GM19099 (cell line): ENCODE measurements around the gene SHB.

Experiments
- POLR2A ChIP-seq: IDR thresholded peaks from 3 replicates; pipeline ENCODE4 v1.6.1; 2011; ENCODE audit warnings: low read depth; ENCODE audit not compliant: insufficient read length; ENCODE audit errors: extremely low read depth

SHB gene

GRCh38 chr9:38092656-38093055 lies 23.6 kb upstream of the SHB start:
- no peak for TF ChIP-seq POLR2A

DNA sequence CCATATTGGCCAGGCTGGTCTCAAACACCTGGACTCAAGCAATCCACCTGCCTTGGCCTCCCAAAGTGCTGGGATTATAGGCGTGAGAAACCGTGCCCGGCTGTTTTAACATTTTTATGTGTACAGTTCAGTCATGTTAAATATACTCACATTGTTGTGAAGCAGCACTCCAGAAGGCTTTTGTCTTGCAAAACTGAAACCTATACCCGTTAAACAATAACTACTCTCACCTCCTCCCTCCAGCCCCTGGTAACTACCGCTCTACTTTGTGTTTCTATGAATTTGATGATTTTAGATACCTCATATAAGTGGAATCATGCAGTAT lies 23.1 kb upstream of the SHB start:
- no peak for TF ChIP-seq POLR2A

DNA sequence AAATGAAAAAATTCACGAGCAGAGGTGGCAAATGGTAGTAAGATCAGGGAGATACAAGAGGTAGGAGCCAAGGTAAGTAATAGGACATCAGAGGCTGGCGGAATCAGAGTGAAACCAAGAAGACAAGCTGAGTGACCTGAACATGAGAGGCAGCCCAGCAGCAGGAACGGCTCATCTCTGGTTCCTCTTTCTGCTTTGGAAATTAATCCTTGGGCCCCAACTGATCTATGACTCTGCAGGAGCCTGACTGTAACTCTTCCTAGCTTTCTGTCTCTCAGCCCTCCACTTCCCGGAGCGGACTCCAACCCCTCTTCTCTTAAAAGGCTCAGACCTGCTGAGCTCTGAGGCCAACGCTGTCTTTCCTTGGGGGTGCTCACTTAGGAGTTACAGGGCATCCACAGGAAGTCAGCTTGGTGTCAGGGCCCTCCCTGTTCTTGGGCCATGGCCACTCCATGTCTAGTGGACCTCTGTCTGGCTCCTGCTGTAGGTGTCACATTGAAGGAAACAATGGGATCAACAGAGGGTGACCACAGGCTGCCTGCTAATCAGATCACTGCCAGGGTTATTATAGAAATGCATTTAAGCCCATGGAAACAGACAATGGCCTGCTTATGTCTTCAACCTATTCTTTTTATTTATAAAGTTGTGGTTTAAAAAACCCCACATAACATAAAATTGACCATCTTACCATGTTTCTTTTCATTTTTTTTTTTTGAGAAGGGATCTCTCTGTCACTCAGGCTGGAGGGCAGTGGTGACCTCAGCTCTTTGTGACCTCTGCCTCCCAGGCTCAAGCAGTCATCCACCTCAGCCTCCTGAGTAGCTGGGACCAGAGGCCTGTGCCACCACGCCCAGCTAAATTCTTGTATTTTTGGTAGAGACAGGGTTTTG lies 22.5 kb upstream of the SHB start:
- no peak for TF ChIP-seq POLR2A

- no peak for TF ChIP-seq POLR2A
Observed at GRCh38 chr9:38090170-38090569, 21.1 kb upstream of the SHB start.

GRCh38 chr9:38089387-38090165 lies 20.5 kb upstream of the SHB start:
- TF ChIP-seq POLR2A = no peak

GRCh38 chr9:38088006-38088925 lies 19.2 kb upstream of the SHB start:
- no peak for TF ChIP-seq POLR2A

GRCh38 chr9:38086496-38086895 lies 17.5 kb upstream of the SHB start:
- no peak for TF ChIP-seq POLR2A

DNA sequence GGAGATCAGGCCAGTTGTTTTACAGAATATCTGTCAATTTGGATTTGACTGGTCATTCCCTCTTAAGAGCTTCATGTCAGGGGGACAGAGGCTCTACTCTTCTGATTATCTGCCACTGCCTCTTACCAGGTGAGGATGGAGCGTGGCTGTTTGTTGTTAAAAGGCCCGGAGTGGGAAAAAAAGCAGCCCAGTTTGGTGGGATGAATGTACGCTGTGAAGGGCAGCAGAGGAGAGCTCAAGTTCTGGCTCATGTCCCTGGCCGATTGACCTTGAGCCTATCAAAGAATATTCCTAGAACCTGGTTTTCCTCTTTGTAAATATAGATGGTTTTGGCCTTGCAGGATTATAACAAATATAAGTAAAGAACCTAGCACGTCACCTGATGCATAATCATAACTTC lies 16.3 kb upstream of the SHB start:
- no peak for TF ChIP-seq POLR2A

DNA sequence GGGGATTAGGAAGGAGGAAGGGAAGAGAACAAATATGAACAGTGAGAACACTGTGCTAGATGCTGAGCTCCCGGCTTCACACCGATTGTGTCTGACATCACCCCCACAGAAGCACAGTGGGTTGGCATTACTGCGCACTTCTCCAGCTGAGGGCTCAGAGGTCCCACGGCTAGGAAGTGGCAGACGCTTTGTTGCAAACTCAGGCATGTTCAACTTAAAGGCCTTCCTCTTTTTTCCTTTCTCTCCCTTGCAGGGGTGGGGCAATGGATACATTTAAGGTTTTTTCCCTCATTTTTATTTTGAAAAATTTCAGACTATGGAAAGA lies 15.5 kb upstream of the SHB start:
- no peak for TF ChIP-seq POLR2A

GRCh38 chr9:38083858-38084555 lies 15.0 kb upstream of the SHB start:
- TF ChIP-seq POLR2A = no peak

DNA sequence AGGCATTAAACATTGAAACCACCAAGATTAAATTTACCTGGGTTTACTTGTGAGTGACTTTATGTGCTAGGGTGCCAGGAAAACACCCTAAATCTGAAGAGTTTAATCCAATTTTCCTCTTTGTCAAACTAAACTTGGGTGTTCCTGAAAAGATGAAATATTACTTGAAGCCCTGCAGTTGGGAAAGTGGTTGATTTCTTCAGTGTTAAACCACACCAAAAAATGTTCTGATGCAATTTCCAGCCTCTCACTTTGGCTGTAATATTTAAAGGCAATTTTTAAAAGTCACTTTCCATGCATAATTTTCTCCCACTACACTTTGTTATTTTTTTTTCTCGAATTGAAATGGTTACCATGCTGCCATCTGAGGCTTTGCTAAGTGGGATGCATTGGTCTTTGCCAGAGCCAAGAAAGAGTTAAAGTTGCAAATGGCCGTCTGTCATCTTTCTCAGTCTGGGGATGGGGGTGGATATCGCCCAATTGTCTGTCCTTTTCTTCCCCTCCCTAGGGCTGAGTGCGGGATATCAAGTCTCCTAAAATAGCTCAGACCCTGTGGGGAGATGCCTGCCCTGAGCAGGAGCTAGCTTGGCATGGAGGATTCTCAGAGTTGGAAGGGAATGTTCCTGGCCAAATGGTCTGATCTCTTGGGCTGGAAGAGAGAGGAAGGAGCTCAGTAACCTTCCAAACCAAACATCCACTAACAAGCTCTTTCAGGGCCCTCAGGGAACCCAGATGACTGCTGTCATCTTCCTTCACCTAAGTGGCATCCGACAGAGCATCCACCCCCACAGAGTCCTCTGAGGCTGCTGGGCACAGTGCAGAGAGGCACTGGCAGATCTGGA lies 13.6 kb upstream of the SHB start:
- TF ChIP-seq POLR2A = no peak

- no peak for TF ChIP-seq POLR2A
Observed at GRCh38 chr9:38081356-38082108, 12.5 kb upstream of the SHB start.

- no peak for TF ChIP-seq POLR2A
Observed at GRCh38 chr9:38079461-38080031, 10.5 kb upstream of the SHB start.
